Liver (tissue), 9 donors: Measurements from ENCODE around the gene PSMD5. TPM values are rescaled to one million over a fixed set of nuclear protein-coding genes. Genes with fewer than 3 reads are reported as not detected.

ENCODE experiments used
- DNase-seq: peaks from one replicate; pipeline ENCODE4 v3.0.0-alpha.2; 2017; ENCODE audit warnings: low spot score
- H3K27ac ChIP-seq, 2 donors: one replicate each; pipeline ENCODE4 v1.7.0; 2013; ENCODE audit warnings: inconsistent platforms in 2 of 2, low read length in 2 of 2, control low read depth in 1 of 2, low read depth in 1 of 2, mild to moderate bottlenecking in 1 of 2
- H3K27me3 ChIP-seq, 4 donors: one replicate each; pipeline versions ENCODE4 v1.6.1 to v1.7.0; 2013; ENCODE audit warnings: low read length in 3 of 4, inconsistent platforms in 1 of 4, mild to moderate bottlenecking in 1 of 4, moderate library complexity in 1 of 4; ENCODE audit not compliant: control insufficient read depth in 4 of 4, insufficient read depth in 4 of 4
- H3K36me3 ChIP-seq, 4 donors: one replicate each; pipeline versions ENCODE4 v1.6.1 to v1.7.0; 2013; ENCODE audit warnings: low read length in 3 of 4, mild to moderate bottlenecking in 3 of 4, low read depth in 1 of 4, moderate library complexity in 1 of 4; ENCODE audit not compliant: control insufficient read depth in 4 of 4, insufficient read depth in 3 of 4
- H3K4me1 ChIP-seq, 4 donors: one replicate each; pipeline versions ENCODE4 v1.6.1 to v1.7.0; 2013; ENCODE audit warnings: low read length in 3 of 4, mild to moderate bottlenecking in 3 of 4, moderate library complexity in 1 of 4; ENCODE audit not compliant: control insufficient read depth in 4 of 4, insufficient read depth in 4 of 4
- H3K4me3 ChIP-seq, 3 donors: one replicate each; pipeline versions ENCODE4 v1.6.1 to v1.7.0; 2013; ENCODE audit warnings: low read length in 3 of 3, control low read depth in 1 of 3, low read depth in 1 of 3, mild to moderate bottlenecking in 1 of 3
- H3K9ac ChIP-seq, 2 donors: one replicate each; pipeline ENCODE4 v1.7.0; 2013; ENCODE audit warnings: low read length in 2 of 2, mild to moderate bottlenecking in 2 of 2, moderate library complexity in 2 of 2, control low read depth in 1 of 2, low read depth in 1 of 2
- H3K9me3 ChIP-seq, 4 donors: one replicate each; pipeline versions ENCODE4 v1.6.1 to v1.7.0; 2013; ENCODE audit warnings: low read length in 3 of 4; ENCODE audit not compliant: control insufficient read depth in 4 of 4
- EGR1 ChIP-seq, 2 donors: IDR thresholded peaks; 2 replicates each; pipeline ENCODE4 v1.6.1; 2016 to 2018; ENCODE audit warnings: antibody characterized with exemption in 2 of 2, low read depth in 2 of 2
- FOXA1 ChIP-seq: IDR thresholded peaks from 2 replicates; pipeline ENCODE4 v1.6.1; 2016; ENCODE audit warnings: antibody characterized with exemption
- FOXA2 ChIP-seq: IDR thresholded peaks from 2 replicates; pipeline ENCODE4 v1.6.1; 2016; ENCODE audit warnings: antibody characterized with exemption
- GABPA ChIP-seq, 2 donors: IDR thresholded peaks in 1 of 2; conservative IDR thresholded peaks in 1 of 2; 2 replicates each; pipeline ENCODE4 v1.6.1; 2016; ENCODE audit warnings: antibody characterized with exemption in 2 of 2, mild to moderate bottlenecking in 1 of 2, moderate library complexity in 1 of 2
- HNF4G ChIP-seq: IDR thresholded peaks from 2 replicates; pipeline ENCODE4 v1.6.1; 2016; ENCODE audit warnings: antibody characterized with exemption
- JUND ChIP-seq, 2 donors: IDR thresholded peaks; 2 replicates each; pipeline ENCODE4 v1.6.1; 2016; ENCODE audit warnings: antibody characterized with exemption in 2 of 2
- NR2F2 ChIP-seq: IDR thresholded peaks from 2 replicates; pipeline ENCODE4 v1.6.1; 2016; ENCODE audit warnings: antibody characterized with exemption
- RAD21 ChIP-seq, 2 donors: IDR thresholded peaks; 2 replicates each; pipeline ENCODE4 v1.6.1; 2016; ENCODE audit warnings: antibody characterized with exemption in 2 of 2, mild to moderate bottlenecking in 2 of 2
- RXRA ChIP-seq, 2 donors: IDR thresholded peaks; 2 replicates each; pipeline ENCODE4 v1.6.1; 2017 to 2018; ENCODE audit warnings: antibody characterized with exemption in 2 of 2, mild to moderate bottlenecking in 1 of 2
- SP1 ChIP-seq: IDR thresholded peaks from 2 replicates; pipeline ENCODE4 v1.6.1; 2018; ENCODE audit warnings: antibody characterized with exemption, mild to moderate bottlenecking
- TAF1 ChIP-seq: conservative IDR thresholded peaks from 2 replicates; pipeline ENCODE4 v1.6.1; 2016; ENCODE audit warnings: antibody characterized with exemption, mild to moderate bottlenecking
- YY1 ChIP-seq: IDR thresholded peaks from 2 replicates; pipeline ENCODE4 v1.6.1; 2016; ENCODE audit warnings: antibody characterized with exemption, mild to moderate bottlenecking
- WGBS: extraction: QIAGEN DNeasy Blood & Tissue Kit; methylation state at CpG from one replicate; pipeline ENCODE4 v1.1.7; 2013; 5-methylcytosine and 5-hydroxymethylcytosine counted together
- polyA plus RNA-seq, 2 donors: library from polyadenylated mRNA; stranded (reverse) in 1 of 2; unstranded in 1 of 2; fragments of 200-250 nt in 1 of 2; fragments of >200 nt in 1 of 2; fragmentation: Nextera tagmentation in 1 of 2; extraction: Ambion mirVana in 1 of 2; gene quantifications; one replicate each; pipeline versions ENCODE4 v1.2.1 to v1.2.3, GENCODE V29; 2013 to 2015
- total RNA-seq, 2 donors: library from RNA; depleted of rRNA; stranded (reverse); fragments of >200 nt; gene quantifications; one replicate each; pipeline ENCODE4 v1.2.3, GENCODE V29; 2014
- TF ChIP-seq, protein P1 (sequence below): IDR thresholded peaks from 2 replicates; pipeline ENCODE4 v1.6.1; 2016; ENCODE audit warnings: antibody characterized with exemption
- TF ChIP-seq, protein P2 (sequence below): IDR thresholded peaks from 2 replicates; pipeline ENCODE4 v1.6.1; 2016; ENCODE audit warnings: antibody characterized with exemption
- TF ChIP-seq, protein P3 (sequence below): fragments of 150-350 bp; IDR thresholded peaks from 2 replicates; pipeline ENCODE4 v1.5.1; 2017; ENCODE audit warnings: improper control_type of control experiment, low read depth, low read length; ENCODE audit not compliant: missing input control
- TF ChIP-seq, protein P4 (sequence below): IDR thresholded peaks from 2 replicates; pipeline ENCODE4 v1.6.1; 2016; ENCODE audit warnings: antibody characterized with exemption
- TF ChIP-seq, protein P5 (sequence below): IDR thresholded peaks from 2 replicates; pipeline ENCODE4 v1.6.1; 2016; ENCODE audit warnings: antibody characterized with exemption, mild to moderate bottlenecking
- donor health status: healthy.
- donor health status: healthy.
- donor health status: healthy.
- donor health status: healthy.
- donor health status: healthy.

PSMD5 gene
- total and polyA plus RNA-seq, 4 donors, result 10.9 to 19.1 (median 16.0) TPM

DNA sequence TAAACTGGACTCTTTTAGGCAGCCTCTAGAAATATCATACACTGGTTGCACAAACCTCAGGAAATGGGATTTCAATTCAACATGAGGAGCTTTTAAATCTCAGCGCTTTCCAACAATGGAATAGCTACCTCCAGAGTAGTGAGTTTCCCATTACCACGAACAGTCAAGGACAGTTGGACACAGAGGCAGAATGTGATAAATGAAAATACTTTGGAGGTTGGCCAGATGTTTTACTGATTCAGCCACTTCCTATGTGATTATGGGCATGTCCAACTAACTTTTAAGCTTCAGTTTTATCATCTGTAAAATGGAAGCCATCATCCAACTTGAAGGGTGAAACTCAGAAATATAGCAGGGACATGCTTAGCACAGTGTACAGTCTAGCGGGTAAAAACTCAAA, 51.6 kb downstream of the PSMD5 start:
- Histone ChIP-seq H3K4me1 (peaks cover 0 to 49% (median 29%) of the 10 kb centered on the region in 4 donors), H3K9ac (no peak overlapping the region), H3K9me3 (no peaks in the 10 kb centered on the region), H3K4me3 (no peak overlapping the region), H3K27ac (no peak overlapping the region), H3K36me3 (peaks cover 1 to 6% (median 4%) of the 10 kb centered on the region in 4 donors), H3K27me3 (no peaks in the 10 kb centered on the region)
- 83% methylated on average over 3 of the region's 3 CpGs for WGBS
- DNase-seq, result no peak
- TF ChIP-seq, protein P1, sequence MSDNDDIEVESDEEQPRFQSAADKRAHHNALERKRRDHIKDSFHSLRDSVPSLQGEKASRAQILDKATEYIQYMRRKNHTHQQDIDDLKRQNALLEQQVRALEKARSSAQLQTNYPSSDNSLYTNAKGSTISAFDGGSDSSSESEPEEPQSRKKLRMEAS, result no peak
- TF ChIP-seq, protein P2, sequence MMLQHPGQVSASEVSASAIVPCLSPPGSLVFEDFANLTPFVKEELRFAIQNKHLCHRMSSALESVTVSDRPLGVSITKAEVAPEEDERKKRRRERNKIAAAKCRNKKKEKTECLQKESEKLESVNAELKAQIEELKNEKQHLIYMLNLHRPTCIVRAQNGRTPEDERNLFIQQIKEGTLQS, result no peak
- no peak for TF ChIP-seq FOXA2
- no peak for TF ChIP-seq NR2F2
- no peak for TF ChIP-seq SP1
- no peak for TF ChIP-seq TAF1
- no peak for TF ChIP-seq RXRA (IDR thresholded peaks at IDR 0.05)
- no peak for TF ChIP-seq GABPA (IDR thresholded peaks at IDR 0.05 in 1 of 2, conservative IDR thresholded peaks at IDR 0.05 in 1 of 2)
- TF ChIP-seq EGR1 (IDR thresholded peaks at IDR 0.05; ENCODE audit: low read depth in 2 of 2), result no peak
- TF ChIP-seq, protein P3, sequence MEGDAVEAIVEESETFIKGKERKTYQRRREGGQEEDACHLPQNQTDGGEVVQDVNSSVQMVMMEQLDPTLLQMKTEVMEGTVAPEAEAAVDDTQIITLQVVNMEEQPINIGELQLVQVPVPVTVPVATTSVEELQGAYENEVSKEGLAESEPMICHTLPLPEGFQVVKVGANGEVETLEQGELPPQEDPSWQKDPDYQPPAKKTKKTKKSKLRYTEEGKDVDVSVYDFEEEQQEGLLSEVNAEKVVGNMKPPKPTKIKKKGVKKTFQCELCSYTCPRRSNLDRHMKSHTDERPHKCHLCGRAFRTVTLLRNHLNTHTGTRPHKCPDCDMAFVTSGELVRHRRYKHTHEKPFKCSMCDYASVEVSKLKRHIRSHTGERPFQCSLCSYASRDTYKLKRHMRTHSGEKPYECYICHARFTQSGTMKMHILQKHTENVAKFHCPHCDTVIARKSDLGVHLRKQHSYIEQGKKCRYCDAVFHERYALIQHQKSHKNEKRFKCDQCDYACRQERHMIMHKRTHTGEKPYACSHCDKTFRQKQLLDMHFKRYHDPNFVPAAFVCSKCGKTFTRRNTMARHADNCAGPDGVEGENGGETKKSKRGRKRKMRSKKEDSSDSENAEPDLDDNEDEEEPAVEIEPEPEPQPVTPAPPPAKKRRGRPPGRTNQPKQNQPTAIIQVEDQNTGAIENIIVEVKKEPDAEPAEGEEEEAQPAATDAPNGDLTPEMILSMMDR, result no peak
- no peak for TF ChIP-seq JUND (IDR thresholded peaks at IDR 0.05)
- no peak for TF ChIP-seq RAD21 (IDR thresholded peaks at IDR 0.05)
- TF ChIP-seq, protein P4, sequence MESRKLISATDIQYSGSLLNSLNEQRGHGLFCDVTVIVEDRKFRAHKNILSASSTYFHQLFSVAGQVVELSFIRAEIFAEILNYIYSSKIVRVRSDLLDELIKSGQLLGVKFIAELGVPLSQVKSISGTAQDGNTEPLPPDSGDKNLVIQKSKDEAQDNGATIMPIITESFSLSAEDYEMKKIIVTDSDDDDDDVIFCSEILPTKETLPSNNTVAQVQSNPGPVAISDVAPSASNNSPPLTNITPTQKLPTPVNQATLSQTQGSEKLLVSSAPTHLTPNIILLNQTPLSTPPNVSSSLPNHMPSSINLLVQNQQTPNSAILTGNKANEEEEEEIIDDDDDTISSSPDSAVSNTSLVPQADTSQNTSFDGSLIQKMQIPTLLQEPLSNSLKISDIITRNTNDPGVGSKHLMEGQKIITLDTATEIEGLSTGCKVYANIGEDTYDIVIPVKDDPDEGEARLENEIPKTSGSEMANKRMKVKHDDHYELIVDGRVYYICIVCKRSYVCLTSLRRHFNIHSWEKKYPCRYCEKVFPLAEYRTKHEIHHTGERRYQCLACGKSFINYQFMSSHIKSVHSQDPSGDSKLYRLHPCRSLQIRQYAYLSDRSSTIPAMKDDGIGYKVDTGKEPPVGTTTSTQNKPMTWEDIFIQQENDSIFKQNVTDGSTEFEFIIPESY, result no peak
- TF ChIP-seq FOXA1, result no peak
- TF ChIP-seq HNF4G, result no peak
- TF ChIP-seq YY1, result no peak

DNA sequence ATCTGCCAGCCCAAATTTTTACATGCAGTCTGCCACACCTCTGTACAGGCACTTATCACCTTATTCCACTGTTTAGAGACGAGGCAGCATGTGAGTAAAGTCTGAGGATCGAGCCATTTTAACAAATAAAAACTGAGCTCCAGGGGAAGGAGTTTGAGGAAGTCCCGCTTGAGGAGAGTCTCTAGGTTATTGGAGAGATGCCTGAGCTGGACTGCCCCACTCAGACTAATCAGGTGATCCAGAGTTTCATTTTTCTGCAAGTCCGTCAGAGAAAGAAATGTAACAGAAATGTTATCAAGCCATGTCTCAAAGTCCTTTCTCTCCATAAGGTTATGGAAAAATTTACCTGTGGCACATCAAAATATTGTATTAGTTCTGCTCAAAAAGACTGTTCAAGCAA, 54.8 kb downstream of the PSMD5 start:
- DNase-seq, result no peak
- H3K27ac ChIP-seq, result no peak overlapping the region
- H3K4me1 ChIP-seq, result peaks cover 2 to 52% (median 34%) of the 10 kb centered on the region in 4 donors
- no peaks in the 10 kb centered on the region for H3K27me3 ChIP-seq
- no peaks in the 10 kb centered on the region for H3K9me3 ChIP-seq
- no peak overlapping the region for H3K4me3 ChIP-seq
- no peak overlapping the region for H3K9ac ChIP-seq
- 66% methylated on average over 4 of the region's 4 CpGs for WGBS
- no peak for TF ChIP-seq RAD21 (IDR thresholded peaks at IDR 0.05)
- TF ChIP-seq, protein P1, result no peak
- no peak for TF ChIP-seq TAF1
- TF ChIP-seq, protein P3, result no peak
- no peak for TF ChIP-seq FOXA2
- TF ChIP-seq, protein P4, result no peak
- TF ChIP-seq, protein P2, result no peak
- TF ChIP-seq, protein P5, sequence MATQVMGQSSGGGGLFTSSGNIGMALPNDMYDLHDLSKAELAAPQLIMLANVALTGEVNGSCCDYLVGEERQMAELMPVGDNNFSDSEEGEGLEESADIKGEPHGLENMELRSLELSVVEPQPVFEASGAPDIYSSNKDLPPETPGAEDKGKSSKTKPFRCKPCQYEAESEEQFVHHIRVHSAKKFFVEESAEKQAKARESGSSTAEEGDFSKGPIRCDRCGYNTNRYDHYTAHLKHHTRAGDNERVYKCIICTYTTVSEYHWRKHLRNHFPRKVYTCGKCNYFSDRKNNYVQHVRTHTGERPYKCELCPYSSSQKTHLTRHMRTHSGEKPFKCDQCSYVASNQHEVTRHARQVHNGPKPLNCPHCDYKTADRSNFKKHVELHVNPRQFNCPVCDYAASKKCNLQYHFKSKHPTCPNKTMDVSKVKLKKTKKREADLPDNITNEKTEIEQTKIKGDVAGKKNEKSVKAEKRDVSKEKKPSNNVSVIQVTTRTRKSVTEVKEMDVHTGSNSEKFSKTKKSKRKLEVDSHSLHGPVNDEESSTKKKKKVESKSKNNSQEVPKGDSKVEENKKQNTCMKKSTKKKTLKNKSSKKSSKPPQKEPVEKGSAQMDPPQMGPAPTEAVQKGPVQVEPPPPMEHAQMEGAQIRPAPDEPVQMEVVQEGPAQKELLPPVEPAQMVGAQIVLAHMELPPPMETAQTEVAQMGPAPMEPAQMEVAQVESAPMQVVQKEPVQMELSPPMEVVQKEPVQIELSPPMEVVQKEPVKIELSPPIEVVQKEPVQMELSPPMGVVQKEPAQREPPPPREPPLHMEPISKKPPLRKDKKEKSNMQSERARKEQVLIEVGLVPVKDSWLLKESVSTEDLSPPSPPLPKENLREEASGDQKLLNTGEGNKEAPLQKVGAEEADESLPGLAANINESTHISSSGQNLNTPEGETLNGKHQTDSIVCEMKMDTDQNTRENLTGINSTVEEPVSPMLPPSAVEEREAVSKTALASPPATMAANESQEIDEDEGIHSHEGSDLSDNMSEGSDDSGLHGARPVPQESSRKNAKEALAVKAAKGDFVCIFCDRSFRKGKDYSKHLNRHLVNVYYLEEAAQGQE, result no peak
- no peak for TF ChIP-seq SP1
- TF ChIP-seq YY1, result no peak
- peaks cover 1 to 11% (median 7%) of the 10 kb centered on the region in 4 donors for H3K36me3 ChIP-seq
